ENCODE measurements around the gene XYLT1.

XYLT1 gene

GRCh38 chr16:17252064-17252463 is 218.7 kb downstream of the XYLT1 start:
- no peak for DNase-seq (ENCODE audit: low read depth in 1 of 2, low spot score in 1 of 2)
- no peak for TF ChIP-seq JUND (IDR thresholded peaks at IDR 0.05; ENCODE audit: low read depth)
- in situ Hi-C loops (cut with HindIII; ENCODE audit: low pct_unique_long_range_greater_than_20kb, low sequenced_read_pairs): no loop called here

- no peak for TF ChIP-seq JUND (IDR thresholded peaks at IDR 0.05; ENCODE audit: low read depth)
- in situ Hi-C loops (cut with HindIII; ENCODE audit: low pct_unique_long_range_greater_than_20kb, low sequenced_read_pairs): no loop called here
- DNase-seq (ENCODE audit: low read depth in 1 of 2, low spot score in 1 of 2): no peak
Observed at GRCh38 chr16:17251496-17251895, 219.3 kb downstream of the XYLT1 start.

GRCh38 chr16:17246974-17247732 is 223.6 kb downstream of the XYLT1 start:
- in situ Hi-C loops (cut with HindIII; ENCODE audit: low pct_unique_long_range_greater_than_20kb, low sequenced_read_pairs): no loop called here
- TF ChIP-seq JUND (IDR thresholded peaks at IDR 0.05; ENCODE audit: low read depth): no peak
- peak in 1 of 2 experiments; percentile 8 for DNase-seq (ENCODE audit: low read depth in 1 of 2, low spot score in 1 of 2)

- TF ChIP-seq JUND (IDR thresholded peaks at IDR 0.05; ENCODE audit: low read depth): no peak
- in situ Hi-C loops (cut with HindIII; ENCODE audit: low pct_unique_long_range_greater_than_20kb, low sequenced_read_pairs): no loop called here
- DNase-seq (ENCODE audit: low read depth in 1 of 2, low spot score in 1 of 2): no peak
Observed at GRCh38 chr16:17246268-17246885, 224.4 kb downstream of the XYLT1 start.

GRCh38 chr16:17245776-17246175 is 225.0 kb downstream of the XYLT1 start:
- in situ Hi-C loops (cut with HindIII; ENCODE audit: low pct_unique_long_range_greater_than_20kb, low sequenced_read_pairs): no loop called here
- DNase-seq (ENCODE audit: low read depth in 1 of 2, low spot score in 1 of 2): no peak
- TF ChIP-seq JUND (IDR thresholded peaks at IDR 0.05; ENCODE audit: low read depth): no peak

GRCh38 chr16:17244872-17245551 is 225.7 kb downstream of the XYLT1 start:
- no peak for TF ChIP-seq JUND (IDR thresholded peaks at IDR 0.05; ENCODE audit: low read depth)
- no peak for DNase-seq (ENCODE audit: low read depth in 1 of 2, low spot score in 1 of 2)
- in situ Hi-C loops (cut with HindIII; ENCODE audit: low pct_unique_long_range_greater_than_20kb, low sequenced_read_pairs): no loop called here

GRCh38 chr16:17241264-17241835 is 229.4 kb downstream of the XYLT1 start:
- in situ Hi-C loops (cut with HindIII; ENCODE audit: low pct_unique_long_range_greater_than_20kb, low sequenced_read_pairs): no loop called here
- no peak for TF ChIP-seq JUND (IDR thresholded peaks at IDR 0.05; ENCODE audit: low read depth)
- DNase-seq (ENCODE audit: low read depth in 1 of 2, low spot score in 1 of 2): no peak

GRCh38 chr16:17238285-17239028 is 232.3 kb downstream of the XYLT1 start:
- no peak for TF ChIP-seq JUND (IDR thresholded peaks at IDR 0.05; ENCODE audit: low read depth)
- DNase-seq (ENCODE audit: low read depth in 1 of 2, low spot score in 1 of 2): no peak
- in situ Hi-C loops (cut with HindIII; ENCODE audit: low pct_unique_long_range_greater_than_20kb, low sequenced_read_pairs): no loop called here

- in situ Hi-C loops (cut with HindIII; ENCODE audit: low pct_unique_long_range_greater_than_20kb, low sequenced_read_pairs): no loop called here
- no peak for DNase-seq (ENCODE audit: low read depth in 1 of 2, low spot score in 1 of 2)
- TF ChIP-seq JUND (IDR thresholded peaks at IDR 0.05; ENCODE audit: low read depth): no peak
Observed at GRCh38 chr16:17237350-17237944, 233.3 kb downstream of the XYLT1 start.

GRCh38 chr16:17235147-17235815 is 235.5 kb downstream of the XYLT1 start:
- TF ChIP-seq JUND (IDR thresholded peaks at IDR 0.05; ENCODE audit: low read depth): no peak
- in situ Hi-C loops (cut with HindIII; ENCODE audit: low pct_unique_long_range_greater_than_20kb, low sequenced_read_pairs): no loop called here
- DNase-seq (ENCODE audit: low read depth in 1 of 2, low spot score in 1 of 2): no peak

- DNase-seq (ENCODE audit: low read depth in 1 of 2, low spot score in 1 of 2): no peak
- in situ Hi-C loops (cut with HindIII; ENCODE audit: low pct_unique_long_range_greater_than_20kb, low sequenced_read_pairs): no loop called here
- TF ChIP-seq JUND (IDR thresholded peaks at IDR 0.05; ENCODE audit: low read depth): no peak
Observed at GRCh38 chr16:17233318-17234002, 237.3 kb downstream of the XYLT1 start.
